ENCODE measurements around the gene PFN1. TPM values are rescaled to one million over a fixed set of nuclear protein-coding genes. Genes with fewer than 3 reads are reported as not detected.
A peak's percentile ranks its signal among the peaks of the same experiment; 100 is the strongest.

Gene PFN1
- total RNA-seq, 1 donor from 2014 or later = 218 TPM

DNA sequence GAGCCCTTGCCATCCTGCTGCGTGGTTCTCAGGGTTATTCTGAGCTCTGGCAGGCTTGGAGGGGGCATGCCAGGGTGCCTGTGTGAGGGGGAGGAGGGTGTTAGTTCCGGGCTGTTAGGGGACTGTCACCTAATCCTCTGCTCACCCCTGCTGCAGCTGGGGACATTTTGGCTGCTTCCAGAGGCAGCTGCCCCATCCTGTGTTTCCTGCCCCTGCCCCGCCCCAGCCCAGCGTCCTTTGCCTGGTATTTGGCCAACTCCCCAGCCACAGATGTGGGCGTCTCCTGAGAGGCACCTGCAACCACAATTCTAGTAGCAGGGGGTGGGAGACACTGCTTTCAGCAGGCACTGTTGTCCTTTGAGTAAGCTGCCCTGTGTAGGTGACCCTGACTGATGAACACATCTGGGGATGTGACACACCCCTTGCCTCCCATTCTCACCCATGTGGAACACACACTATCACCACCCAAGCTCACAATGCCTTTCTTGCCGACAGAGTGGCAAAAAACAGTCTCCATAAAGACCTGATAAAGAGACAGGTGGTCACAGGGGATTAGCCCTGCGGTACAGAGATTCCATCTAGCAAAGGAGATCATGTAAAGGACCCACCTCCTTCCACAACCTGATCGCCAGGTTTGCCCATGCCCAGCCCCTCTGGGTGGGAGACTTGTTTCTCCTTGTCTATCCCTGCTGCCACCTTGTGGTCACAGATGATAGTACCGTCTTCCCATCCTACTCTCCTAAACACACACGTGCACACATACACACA is 45.1 kb downstream of the PFN1 start, which contains the start of gene CHRNE:
Gene CHRNE, minus strand, starts transcription at position 48 of the 768 bp plus-strand sequence. Its CDS starts 35 bp downstream, at position 13.
- intact Hi-C loops (cut with DNase I) = loop anchor here (2.0 to 10.0 kb wide), 2 partner anchors 58 to 172 kb away; partner anchors contain the start of gene MED11
- ATAC-seq (peak; percentile 38), DNase-seq (ENCODE audit: missing footprints) (no peak)

GRCh38 chr17:4902540-4902939 is 45.8 kb downstream of the PFN1 start:
- ATAC-seq (no peak), DNase-seq (ENCODE audit: missing footprints) (no peak)
- intact Hi-C loops (cut with DNase I) = loop anchor here (2.0 to 10.0 kb wide), 2 partner anchors 58 to 172 kb away; partner anchors contain the start of gene MED11

DNA sequence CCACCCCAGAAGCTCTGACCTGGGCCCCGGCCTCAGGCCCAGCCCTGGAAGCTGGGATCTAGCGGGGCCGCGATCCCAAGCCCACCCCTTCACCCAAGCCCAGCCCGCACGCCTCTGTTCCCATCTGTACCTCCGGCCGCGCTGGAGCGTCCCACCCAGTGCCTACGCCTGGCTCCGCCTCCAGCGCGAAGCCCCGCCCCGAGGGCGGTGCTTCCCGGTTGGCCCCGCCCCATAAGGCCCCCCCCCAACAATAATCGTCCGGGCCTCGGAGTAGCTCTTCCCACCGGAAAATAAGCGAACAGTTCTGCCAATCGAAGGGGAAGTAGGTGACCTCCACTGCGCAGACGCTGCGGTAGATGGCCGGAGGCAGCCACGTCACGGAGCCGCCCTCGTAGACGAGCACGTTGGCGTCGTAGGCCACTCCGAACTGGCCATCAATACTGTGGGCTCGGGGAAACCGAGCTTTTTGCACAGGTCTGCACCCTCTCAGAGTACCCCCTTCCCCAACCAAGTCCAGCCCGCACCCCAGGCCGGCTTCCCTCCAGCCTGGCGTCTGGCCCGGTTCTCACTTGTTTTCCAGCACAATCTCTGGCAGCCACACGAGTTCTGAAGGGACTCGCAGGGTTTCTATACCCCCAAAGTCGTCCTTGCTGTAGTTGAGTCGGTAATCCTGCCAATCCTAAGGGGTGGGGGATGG is 46.5 kb downstream of the PFN1 start:
- intact Hi-C loops (cut with DNase I) = loop anchor here (2.0 to 10.0 kb wide), 2 partner anchors 57 to 171 kb away; partner anchors contain the start of gene MED11
- ATAC-seq = peak; percentile 45
- peak; percentile 88 for DNase-seq (ENCODE audit: missing footprints)

GRCh38 chr17:4901108-4901647 is 47.2 kb downstream of the PFN1 start:
- intact Hi-C loops (cut with DNase I) = loop anchor here (10.0 kb wide), 1 partner anchor 56 kb away; no protein-coding TSS in a partner anchor
- ATAC-seq = no peak
- no peak for DNase-seq (ENCODE audit: missing footprints)

- DNase-seq (ENCODE audit: missing footprints) (peak; percentile 85), ATAC-seq (no peak)
- intact Hi-C loops (cut with DNase I) = loop anchor here (10.0 kb wide), 1 partner anchor 56 kb away; no protein-coding TSS in a partner anchor
Observed at GRCh38 chr17:4900231-4901107, 47.9 kb downstream of the PFN1 start.

- intact Hi-C loops (cut with DNase I) = loop anchor here (10.0 kb wide), 1 partner anchor 55 kb away; no protein-coding TSS in a partner anchor
- ATAC-seq = peak; percentile 75
Observed at GRCh38 chr17:4899341-4900230, 48.7 kb downstream of the PFN1 start, which contains the start of gene C17orf107. C17orf107 (plus strand) TSS chr17:4899536; CDS start chr17:4899763, 227 bp downstream.

DNA sequence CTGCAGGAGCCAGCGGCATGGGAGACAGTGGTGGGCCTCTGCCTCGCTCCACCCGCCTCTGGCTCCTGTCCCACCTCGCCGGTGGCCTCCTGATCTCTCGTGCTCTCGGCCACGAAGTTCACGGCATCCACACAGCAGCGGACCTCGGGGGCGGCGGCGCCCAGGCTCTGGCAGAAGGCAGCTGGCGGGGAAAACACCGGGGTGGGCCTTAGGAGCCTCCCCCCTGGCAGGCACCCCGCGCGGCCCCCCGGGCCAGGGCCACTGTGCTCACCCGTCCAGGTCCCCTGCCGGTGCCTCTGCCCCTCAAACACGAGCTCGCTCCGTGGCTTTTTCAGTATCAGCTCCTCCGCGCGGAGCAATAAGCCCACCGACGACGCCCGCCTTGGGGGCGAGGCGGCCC is 49.4 kb downstream of the PFN1 start:
- ATAC-seq = no peak
- intact Hi-C loops (cut with DNase I) = no loop called here

More at GRCh38 chr17:4899341-4900230, 48.7 kb downstream of the PFN1 start, which contains the start of gene C17orf107:
- DNase-seq (ENCODE audit: missing footprints) = peak; percentile 93

GRCh38 chr17:4898351-4898750 is 50.0 kb downstream of the PFN1 start:
- intact Hi-C loops (cut with DNase I) = no loop called here
- no peak for DNase-seq (ENCODE audit: missing footprints)

More for the DNA sequence above, 49.4 kb downstream of the PFN1 start:
- no peak for DNase-seq (ENCODE audit: missing footprints)

DNA sequence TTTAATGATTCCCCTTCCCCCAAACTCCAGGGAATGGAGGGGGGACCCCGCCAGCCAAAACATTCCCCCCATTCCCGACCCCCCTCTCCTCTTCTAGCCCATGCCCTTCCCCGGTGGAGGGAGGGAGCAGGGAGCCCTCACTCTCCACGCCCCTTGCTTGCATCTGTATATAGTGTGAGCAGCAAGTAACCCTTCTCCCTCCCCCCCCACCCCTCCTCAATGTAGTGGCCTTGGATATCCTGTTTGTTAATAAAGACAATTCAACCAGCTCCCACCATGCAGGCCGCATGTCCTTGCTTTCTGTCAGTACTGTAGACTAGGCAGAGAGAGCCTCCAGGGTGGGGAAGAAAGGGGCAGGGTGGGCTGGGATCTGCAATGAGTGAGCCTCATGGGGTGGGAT is 50.5 kb downstream of the PFN1 start:
- intact Hi-C loops (cut with DNase I) = no loop called here
- ATAC-seq = no peak

More at GRCh38 chr17:4898351-4898750, 50.0 kb downstream of the PFN1 start:
- no peak for ATAC-seq

DNA sequence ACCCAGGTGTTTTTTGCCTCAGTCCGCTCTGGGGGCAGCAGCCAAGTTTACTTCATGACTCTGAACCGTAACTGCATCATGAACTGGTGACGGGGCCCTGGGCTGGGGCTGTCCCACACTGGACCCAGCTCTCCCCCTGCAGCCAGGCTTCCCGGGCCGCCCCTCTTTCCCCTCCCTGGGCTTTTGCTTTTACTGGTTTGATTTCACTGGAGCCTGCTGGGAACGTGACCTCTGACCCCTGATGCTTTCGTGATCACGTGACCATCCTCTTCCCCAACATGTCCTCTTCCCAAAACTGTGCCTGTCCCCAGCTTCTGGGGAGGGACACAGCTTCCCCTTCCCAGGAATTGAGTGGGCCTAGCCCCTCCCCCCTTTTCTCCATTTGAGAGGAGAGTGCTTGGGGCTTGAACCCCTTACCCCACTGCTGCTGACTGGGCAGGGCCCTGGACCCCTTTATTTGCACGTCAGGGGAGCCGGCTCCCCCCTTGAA is 51.1 kb downstream of the PFN1 start:
- DNase-seq (ENCODE audit: missing footprints) (no peak), ATAC-seq (no peak)
- intact Hi-C loops (cut with DNase I) = no loop called here

More for the DNA sequence above, 50.5 kb downstream of the PFN1 start:
- DNase-seq (ENCODE audit: missing footprints) = no peak

- ATAC-seq (no peak), DNase-seq (ENCODE audit: missing footprints) (no peak)
- intact Hi-C loops (cut with DNase I) = no loop called here
Observed at GRCh38 chr17:4896332-4897197, 51.8 kb downstream of the PFN1 start.

DNA sequence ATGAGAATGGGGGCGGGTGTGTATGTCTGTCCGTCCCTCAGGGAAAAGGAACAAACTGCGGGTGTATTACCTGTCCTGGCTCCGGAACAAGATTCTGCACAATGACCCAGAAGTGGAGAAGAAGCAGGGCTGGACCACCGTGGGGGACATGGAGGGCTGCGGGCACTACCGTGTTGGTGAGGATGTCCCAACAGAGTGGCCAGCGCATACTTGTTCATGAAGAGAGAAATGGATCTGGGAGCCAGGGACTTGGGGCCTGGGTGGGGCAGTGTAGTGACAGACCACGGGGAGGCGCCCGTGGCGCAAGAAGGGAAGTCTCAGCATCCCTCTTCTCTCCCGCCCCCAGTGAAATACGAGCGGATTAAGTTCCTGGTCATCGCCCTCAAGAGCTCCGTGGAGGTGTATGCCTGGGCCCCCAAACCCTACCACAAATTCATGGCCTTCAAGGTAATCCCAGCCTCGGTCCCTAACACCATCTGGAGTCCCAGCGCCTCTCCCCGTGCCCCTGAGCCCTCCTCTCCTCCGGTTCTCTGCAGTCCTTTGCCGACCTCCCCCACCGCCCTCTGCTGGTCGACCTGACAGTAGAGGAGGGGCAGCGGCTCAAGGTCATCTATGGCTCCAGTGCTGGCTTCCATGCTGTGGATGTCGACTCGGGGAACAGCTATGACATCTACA is 52.5 kb downstream of the PFN1 start:
- DNase-seq (ENCODE audit: missing footprints) (no peak), ATAC-seq (no peak)
- intact Hi-C loops (cut with DNase I) = no loop called here

Measured in Right ventricle myocardium inferior (tissue), 1 donor.